ENCODE results near the gene CILP2. TPM values are rescaled to one million over a fixed set of nuclear protein-coding genes. Genes with fewer than 3 reads are reported as not detected.

CILP2 gene
- total RNA-seq, 2 donors from 2014 or later: 0.66 TPM; not detected in 1

GRCh38 chr19:19498255-19498991, 39.6 kb upstream of the CILP2 start:
- H3K9me3 ChIP-seq: no peaks in the 10 kb centered on the region
- TF ChIP-seq CTCF (IDR thresholded peaks at IDR 0.05) (no peak), POLR2A (IDR thresholded peaks at IDR 0.05) (no peak)
- WGBS, 2 donors: 90 to 93% methylated on average over 3 to 25 of the region's 33 CpGs
- ATAC-seq (no peak), DNase-seq (no peak)
- intact Hi-C loops (cut with DNase I): no loop called here
- no peak overlapping the region for H3K4me3 ChIP-seq
- no peak overlapping the region for H3K27ac ChIP-seq
- no peaks in the 10 kb centered on the region for H3K4me1 ChIP-seq
- H3K27me3 ChIP-seq: no peaks in the 10 kb centered on the region
- H3K36me3 ChIP-seq (replicated peaks in 1 of 2; ENCODE audit: insufficient read depth in 1 of 2, low read depth in 2 of 2): peaks cover 18 to 40% of the 10 kb centered on the region in 2 donors

- H3K27me3 ChIP-seq: no peaks in the 10 kb centered on the region
- H3K9me3 ChIP-seq: no peaks in the 10 kb centered on the region
- intact Hi-C loops (cut with DNase I): no loop called here
- no peaks in the 10 kb centered on the region for H3K4me1 ChIP-seq
- no peak for DNase-seq
- no peak for TF ChIP-seq POLR2A (IDR thresholded peaks at IDR 0.05)
- no peak for TF ChIP-seq CTCF (IDR thresholded peaks at IDR 0.05)
- ATAC-seq: no peak
- H3K27ac ChIP-seq: no peak overlapping the region
- H3K4me3 ChIP-seq: no peak overlapping the region
- peaks cover 17 to 33% of the 10 kb centered on the region in 2 donors for H3K36me3 ChIP-seq (replicated peaks in 1 of 2; ENCODE audit: insufficient read depth in 1 of 2, low read depth in 2 of 2)
- WGBS, 2 donors: 75 to 85% methylated on average over 4 to 17 of the region's 18 CpGs
Measured at GRCh38 chr19:19499272-19499995, 38.6 kb upstream of the CILP2 start.

GRCh38 chr19:19500975-19501644, 37.0 kb upstream of the CILP2 start:
- TF ChIP-seq POLR2A (IDR thresholded peaks at IDR 0.05): no peak
- TF ChIP-seq CTCF (IDR thresholded peaks at IDR 0.05): no peak
- no peak overlapping the region for H3K4me3 ChIP-seq
- no peak overlapping the region for H3K27ac ChIP-seq
- H3K36me3 ChIP-seq (replicated peaks in 1 of 2; ENCODE audit: insufficient read depth in 1 of 2, low read depth in 2 of 2): peaks cover 13 to 25% of the 10 kb centered on the region in 2 donors
- intact Hi-C loops (cut with DNase I): no loop called here
- no peaks in the 10 kb centered on the region for H3K9me3 ChIP-seq
- ATAC-seq (no peak), DNase-seq (no peak)
- H3K27me3 ChIP-seq: no peaks in the 10 kb centered on the region
- no peaks in the 10 kb centered on the region for H3K4me1 ChIP-seq
- WGBS, 2 donors: 91 to 96% methylated on average over 12 to 34 of the region's 34 CpGs

- ATAC-seq (no peak), DNase-seq (no peak)
- H3K27ac ChIP-seq: no peak overlapping the region
- H3K4me3 ChIP-seq: no peak overlapping the region
- TF ChIP-seq POLR2A (IDR thresholded peaks at IDR 0.05) (no peak), CTCF (IDR thresholded peaks at IDR 0.05) (no peak)
- no peaks in the 10 kb centered on the region for H3K4me1 ChIP-seq
- intact Hi-C loops (cut with DNase I): no loop called here
- H3K27me3 ChIP-seq: no peaks in the 10 kb centered on the region
- H3K9me3 ChIP-seq: no peaks in the 10 kb centered on the region
- WGBS, 2 donors: 95% methylated on average over 26 of the region's 26 CpGs
- peaks cover 13 to 20% of the 10 kb centered on the region in 2 donors for H3K36me3 ChIP-seq (replicated peaks in 1 of 2; ENCODE audit: insufficient read depth in 1 of 2, low read depth in 2 of 2)
Measured at GRCh38 chr19:19501798-19502197, 36.3 kb upstream of the CILP2 start.

Measured in body of pancreas (tissue), 4 donors.